Fibroblast of pulmonary artery (primary cell): Measurements from ENCODE around the gene TMED5.

Experiments used
- DNase-seq: peaks from one replicate; pipeline ENCODE4 v3.0.0-alpha.2; 2010; ENCODE audit warnings: low read depth
- H3K4me3 ChIP-seq: replicated peaks from 2 replicates; pipeline ENCODE4 v1.5.1; 2011; ENCODE audit warnings: low read depth, mild to moderate bottlenecking, control low read depth, low read length, moderate library complexity
- TF ChIP-seq, protein P1 (sequence below): IDR thresholded peaks from 2 replicates; pipeline ENCODE4 v1.5.1; 2011; ENCODE audit warnings: mild to moderate bottlenecking, control low read depth, low read length, inconsistent platforms; ENCODE audit errors: missing control alignments

The TMED5 gene

GRCh38 chr1:93123201-93123783 is 56.9 kb downstream of the TMED5 start:
- TF ChIP-seq, protein P1, sequence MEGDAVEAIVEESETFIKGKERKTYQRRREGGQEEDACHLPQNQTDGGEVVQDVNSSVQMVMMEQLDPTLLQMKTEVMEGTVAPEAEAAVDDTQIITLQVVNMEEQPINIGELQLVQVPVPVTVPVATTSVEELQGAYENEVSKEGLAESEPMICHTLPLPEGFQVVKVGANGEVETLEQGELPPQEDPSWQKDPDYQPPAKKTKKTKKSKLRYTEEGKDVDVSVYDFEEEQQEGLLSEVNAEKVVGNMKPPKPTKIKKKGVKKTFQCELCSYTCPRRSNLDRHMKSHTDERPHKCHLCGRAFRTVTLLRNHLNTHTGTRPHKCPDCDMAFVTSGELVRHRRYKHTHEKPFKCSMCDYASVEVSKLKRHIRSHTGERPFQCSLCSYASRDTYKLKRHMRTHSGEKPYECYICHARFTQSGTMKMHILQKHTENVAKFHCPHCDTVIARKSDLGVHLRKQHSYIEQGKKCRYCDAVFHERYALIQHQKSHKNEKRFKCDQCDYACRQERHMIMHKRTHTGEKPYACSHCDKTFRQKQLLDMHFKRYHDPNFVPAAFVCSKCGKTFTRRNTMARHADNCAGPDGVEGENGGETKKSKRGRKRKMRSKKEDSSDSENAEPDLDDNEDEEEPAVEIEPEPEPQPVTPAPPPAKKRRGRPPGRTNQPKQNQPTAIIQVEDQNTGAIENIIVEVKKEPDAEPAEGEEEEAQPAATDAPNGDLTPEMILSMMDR: no peak
- peak; percentile 33 for DNase-seq
- no peak overlapping the region for H3K4me3 ChIP-seq

GRCh38 chr1:93120614-93121013 is 59.6 kb downstream of the TMED5 start:
- H3K4me3 ChIP-seq: no peak overlapping the region
- DNase-seq: no peak
- TF ChIP-seq, protein P1: no peak

DNA sequence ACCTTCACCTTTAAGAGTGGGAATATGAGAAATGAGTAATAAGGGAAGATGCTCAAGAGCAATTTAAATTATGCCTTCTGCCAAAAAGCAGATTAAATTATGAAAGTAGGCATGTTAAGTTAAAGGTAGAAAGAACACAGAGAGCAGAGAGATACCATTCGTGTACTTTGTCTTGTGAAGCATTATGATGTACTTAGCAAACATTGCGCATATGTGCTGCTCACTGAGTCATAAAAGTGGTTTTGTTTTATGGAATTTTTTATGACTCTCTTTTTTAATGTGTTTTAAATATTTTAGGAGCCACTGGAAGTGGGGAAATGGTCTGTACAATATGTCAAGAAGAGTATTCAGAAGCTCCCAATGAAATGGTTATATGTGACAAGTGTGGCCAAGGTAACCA is 65.8 kb downstream of the TMED5 start:
- no peak for DNase-seq
- H3K4me3 ChIP-seq: no peak overlapping the region
- TF ChIP-seq, protein P1: no peak

- TF ChIP-seq, protein P1: no peak
- no peak for DNase-seq
Measured at GRCh38 chr1:93113127-93113526, 67.1 kb downstream of the TMED5 start.

GRCh38 chr1:93111561-93111960 is 68.7 kb downstream of the TMED5 start:
- TF ChIP-seq, protein P1: no peak
- no peak overlapping the region for H3K4me3 ChIP-seq
- DNase-seq: peak; percentile 4

More at GRCh38 chr1:93113127-93113526, 67.1 kb downstream of the TMED5 start:
- H3K4me3 ChIP-seq: no peak overlapping the region

GRCh38 chr1:93111065-93111464 is 69.1 kb downstream of the TMED5 start:
- H3K4me3 ChIP-seq: no peak overlapping the region
- DNase-seq: no peak
- TF ChIP-seq, protein P1: no peak

- TF ChIP-seq, protein P1: no peak
- DNase-seq: no peak
Measured at GRCh38 chr1:93109578-93109977, 70.6 kb downstream of the TMED5 start.

More at GRCh38 chr1:93109578-93109977, 70.6 kb downstream of the TMED5 start:
- H3K4me3 ChIP-seq: no peak overlapping the region
